GM10266 (cell line): ENCODE results near the gene COL6A6.

Experiments used
- DNase-seq: peaks from one replicate; pipeline ENCODE4 v3.0.0; 2012; ENCODE audit errors: extremely low spot score
- TF ChIP-seq, protein P1 (sequence below): IDR thresholded peaks from 2 replicates; pipeline ENCODE4 v1.5.1; 2012; ENCODE audit warnings: mild to moderate bottlenecking, low read depth; ENCODE audit not compliant: control insufficient read depth, insufficient read depth; ENCODE audit errors: missing control alignments

COL6A6 gene

DNA sequence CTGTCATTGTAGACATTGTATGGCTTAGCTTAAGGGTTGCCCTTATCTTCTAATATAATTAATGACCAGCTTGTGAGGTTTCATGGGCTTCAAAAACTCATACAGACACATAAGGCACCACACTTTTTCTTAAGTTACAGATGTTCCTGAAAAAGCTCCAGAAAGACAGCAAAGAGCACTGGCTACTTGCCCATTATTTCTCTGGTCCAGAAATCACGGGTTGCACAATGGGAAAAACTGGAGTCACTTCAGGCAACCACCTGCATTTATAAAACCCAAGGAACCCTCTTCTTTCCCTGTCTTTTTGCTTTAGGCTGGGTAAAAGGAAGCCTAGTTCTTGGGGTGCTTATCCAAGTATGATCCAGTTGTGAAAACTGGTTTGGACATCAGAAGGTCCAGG, 2.3 kb upstream of the COL6A6 start:
- no peak for DNase-seq
- TF ChIP-seq, protein P1, sequence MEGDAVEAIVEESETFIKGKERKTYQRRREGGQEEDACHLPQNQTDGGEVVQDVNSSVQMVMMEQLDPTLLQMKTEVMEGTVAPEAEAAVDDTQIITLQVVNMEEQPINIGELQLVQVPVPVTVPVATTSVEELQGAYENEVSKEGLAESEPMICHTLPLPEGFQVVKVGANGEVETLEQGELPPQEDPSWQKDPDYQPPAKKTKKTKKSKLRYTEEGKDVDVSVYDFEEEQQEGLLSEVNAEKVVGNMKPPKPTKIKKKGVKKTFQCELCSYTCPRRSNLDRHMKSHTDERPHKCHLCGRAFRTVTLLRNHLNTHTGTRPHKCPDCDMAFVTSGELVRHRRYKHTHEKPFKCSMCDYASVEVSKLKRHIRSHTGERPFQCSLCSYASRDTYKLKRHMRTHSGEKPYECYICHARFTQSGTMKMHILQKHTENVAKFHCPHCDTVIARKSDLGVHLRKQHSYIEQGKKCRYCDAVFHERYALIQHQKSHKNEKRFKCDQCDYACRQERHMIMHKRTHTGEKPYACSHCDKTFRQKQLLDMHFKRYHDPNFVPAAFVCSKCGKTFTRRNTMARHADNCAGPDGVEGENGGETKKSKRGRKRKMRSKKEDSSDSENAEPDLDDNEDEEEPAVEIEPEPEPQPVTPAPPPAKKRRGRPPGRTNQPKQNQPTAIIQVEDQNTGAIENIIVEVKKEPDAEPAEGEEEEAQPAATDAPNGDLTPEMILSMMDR: no peak

DNA sequence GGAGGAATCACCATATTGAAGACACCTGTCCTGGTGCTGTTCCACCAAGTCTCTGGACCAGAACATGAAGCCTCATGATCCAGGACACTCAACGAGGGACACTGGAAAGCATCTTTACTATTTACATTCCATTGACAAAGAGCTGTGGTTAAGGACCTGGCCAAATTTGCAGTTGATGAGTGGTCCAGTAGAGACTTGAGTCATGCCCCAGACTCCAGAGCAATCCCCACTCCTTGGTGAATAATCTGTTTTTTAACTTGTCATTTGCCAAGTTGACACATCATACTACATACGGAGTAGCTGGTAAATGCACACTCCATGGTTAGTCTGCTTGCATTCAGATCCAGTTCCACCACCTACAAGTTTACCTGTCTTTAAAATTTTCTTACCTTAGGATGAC, 1.2 kb upstream of the COL6A6 start:
- no peak for DNase-seq
- TF ChIP-seq, protein P1: no peak

DNA sequence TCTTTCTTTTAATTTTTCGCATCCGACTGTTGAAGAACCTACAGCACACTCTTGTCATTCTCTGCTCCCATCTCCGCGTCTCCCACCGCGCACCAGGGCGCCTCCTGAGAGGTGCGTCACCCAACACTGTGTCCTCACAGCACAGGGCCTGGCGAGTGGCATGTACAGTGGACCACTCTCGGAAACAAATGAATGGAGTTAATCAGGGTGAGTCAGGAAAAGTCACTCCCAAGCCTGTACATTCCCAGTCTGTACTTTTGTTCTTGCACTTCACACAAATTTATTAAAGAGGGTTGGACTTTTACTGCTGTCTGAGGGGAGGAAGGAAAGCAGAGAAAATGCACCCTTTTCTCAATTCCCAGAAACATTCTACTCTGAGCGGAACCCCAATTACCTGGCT, 625 bp downstream of the COL6A6 start:
- TF ChIP-seq, protein P1: no peak
- no peak for DNase-seq

DNA sequence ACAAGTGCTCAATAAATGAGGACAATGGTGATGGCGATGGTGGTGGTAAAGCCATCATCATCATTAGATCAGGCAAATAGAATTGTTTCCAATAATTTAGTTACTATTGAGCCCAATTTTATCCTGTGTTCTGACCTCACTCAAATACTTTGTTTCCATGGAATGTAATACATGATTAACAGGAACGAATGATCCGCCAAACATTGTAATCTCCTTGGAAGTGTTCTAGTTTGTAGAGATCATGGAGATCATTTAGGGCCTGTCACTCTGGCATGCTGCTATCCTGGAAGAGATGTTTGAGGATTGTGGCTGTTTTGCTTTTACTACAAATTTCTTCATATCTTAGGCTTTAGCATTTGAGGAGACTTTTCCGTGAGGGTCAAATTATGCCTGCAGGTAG, 2.8 kb downstream of the COL6A6 start:
- TF ChIP-seq, protein P1: no peak

DNA sequence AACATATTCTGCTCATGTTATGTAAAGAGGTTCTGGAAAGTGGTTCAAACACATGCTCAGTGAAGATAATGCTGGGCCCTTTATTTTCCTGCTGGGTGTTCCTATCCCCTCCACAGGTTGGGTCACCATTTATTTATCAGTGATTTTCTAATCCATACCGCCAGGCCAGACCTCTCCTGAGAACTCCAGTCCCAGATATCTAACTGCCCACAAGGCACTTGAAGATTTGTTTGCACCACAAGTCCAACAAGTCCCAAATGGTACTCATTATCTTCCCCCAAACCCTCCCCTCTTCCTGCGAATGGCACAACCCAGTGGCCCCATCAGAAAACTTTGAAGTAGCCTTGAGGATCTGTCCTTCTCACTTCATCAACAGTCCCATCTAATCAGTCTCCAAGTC, 5.4 kb downstream of the COL6A6 start:
- DNase-seq: no peak
- TF ChIP-seq, protein P1: no peak

More for the DNA sequence above, 2.8 kb downstream of the COL6A6 start:
- DNase-seq: no peak

DNA sequence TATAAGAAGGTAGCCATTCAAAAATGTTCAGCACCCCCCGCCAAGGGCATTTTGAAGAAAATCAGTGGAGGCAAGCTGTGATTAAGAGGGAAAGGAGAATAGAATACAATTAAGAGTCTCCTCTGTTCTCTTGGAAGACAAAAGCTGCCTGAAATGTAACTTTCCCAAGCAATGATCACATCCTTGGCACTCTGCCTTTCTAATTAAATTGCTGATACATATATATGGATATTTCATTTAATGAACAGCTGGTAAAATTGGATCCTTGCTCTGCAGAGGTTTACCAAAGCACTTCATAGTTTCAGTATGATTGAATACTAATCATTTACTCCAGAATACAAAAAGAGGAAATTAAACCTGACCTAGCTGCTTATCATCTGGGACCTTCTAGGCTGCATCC, 10.4 kb downstream of the COL6A6 start:
- TF ChIP-seq, protein P1: no peak
- DNase-seq: no peak

DNA sequence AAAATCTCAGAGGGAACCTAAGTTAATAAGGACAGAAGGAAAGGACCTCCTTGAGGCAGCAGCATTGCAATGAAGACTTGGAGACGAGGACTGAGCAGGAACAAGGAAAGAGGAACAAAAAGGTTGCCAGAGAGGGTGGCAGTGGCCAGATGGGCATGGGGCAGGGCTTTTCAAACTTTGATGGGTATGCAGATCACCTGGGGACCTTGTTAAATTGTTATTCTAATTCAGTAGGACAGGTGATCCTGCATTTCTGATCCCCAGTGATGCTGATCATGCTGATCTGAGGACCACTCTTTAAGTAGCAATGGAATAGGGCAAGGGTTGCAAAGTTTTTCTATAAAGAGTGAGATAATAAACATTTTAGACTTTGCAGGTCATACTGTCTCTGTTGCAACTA, 11.1 kb downstream of the COL6A6 start:
- TF ChIP-seq, protein P1: no peak
- no peak for DNase-seq
